AG09319 (cell line): Measurements from ENCODE around the gene CDKN1C.
"Not testable (repeated sequence)": the region's sequence is repeated elsewhere in the genome, so short reads cannot be mapped to it uniquely, and the experiment has no call there.

Experiments used
- DNase-seq: peaks from one replicate; pipeline ENCODE4 v3.0.0-alpha.2; 2010; ENCODE audit warnings: low read depth; ENCODE audit errors: extremely low read depth
- CTCF ChIP-seq: IDR thresholded peaks from 2 replicates; pipeline ENCODE4 v1.5.1; 2011; ENCODE audit warnings: low read depth, mild to moderate bottlenecking, inconsistent platforms, low read length, moderate library complexity

Gene CDKN1C

GRCh38 chr11:2911088-2911784 is 25.7 kb upstream of the CDKN1C start:
- TF ChIP-seq CTCF = no peak
- DNase-seq = no peak

GRCh38 chr11:2910401-2910955 is 24.9 kb upstream of the CDKN1C start:
- TF ChIP-seq CTCF = no peak
- DNase-seq = no peak

- DNase-seq = no peak
- TF ChIP-seq CTCF = no peak
Measured at GRCh38 chr11:2909133-2909902, 23.7 kb upstream of the CDKN1C start.

- TF ChIP-seq CTCF = no peak
- no peak for DNase-seq
Measured at GRCh38 chr11:2908130-2908529, 22.6 kb upstream of the CDKN1C start.

- DNase-seq = not testable (repeated sequence)
Measured at GRCh38 chr11:2905299-2905698, 19.7 kb upstream of the CDKN1C start.

GRCh38 chr11:2904153-2905052 is 18.8 kb upstream of the CDKN1C start:
- TF ChIP-seq CTCF = no peak
- DNase-seq = no peak

GRCh38 chr11:2903672-2904011 is 18.1 kb upstream of the CDKN1C start:
- TF ChIP-seq CTCF = no peak
- no peak for DNase-seq
